IgD-negative memory B cell (primary cell): Measurements from ENCODE around the gene LACC1. TPM values are rescaled to one million over a fixed set of nuclear protein-coding genes. Genes with fewer than 3 reads are reported as not detected.

Source experiments
- H3K27ac Mint-ChIP-seq, 3 donors: one replicate each; pipeline ENCODE4 v1.8.0; 2020 to 2022; ENCODE audit warnings: mild to moderate bottlenecking in 3 of 3, mixed read lengths in 3 of 3, moderate library complexity in 1 of 3
- H3K27me3 Mint-ChIP-seq: one replicate; pipeline ENCODE4 v1.8.0; 2021; ENCODE audit warnings: mixed read lengths
- H3K36me3 Mint-ChIP-seq: one replicate; pipeline ENCODE4 v1.8.0; 2020; ENCODE audit warnings: mild to moderate bottlenecking, mixed read lengths
- H3K4me1 Mint-ChIP-seq, 3 donors: one replicate each; pipeline ENCODE4 v1.8.0; 2020 to 2022; ENCODE audit warnings: mixed read lengths in 3 of 3, mild to moderate bottlenecking in 1 of 3
- H3K4me3 Mint-ChIP-seq, 4 donors: one replicate each; pipeline ENCODE4 v1.8.0; 2020 to 2022; ENCODE audit warnings: mild to moderate bottlenecking in 4 of 4, mixed read lengths in 4 of 4, moderate library complexity in 3 of 4
- H3K9me3 Mint-ChIP-seq, 3 donors: one replicate each; pipeline ENCODE4 v1.8.0; 2020 to 2021; ENCODE audit warnings: mixed read lengths in 3 of 3, mild to moderate bottlenecking in 1 of 3
- polyA plus RNA-seq: library from polyadenylated mRNA; unstranded; fragments of 300-500 nt; fragmentation: Illumina TruSeq; gene quantifications from one replicate; pipeline ENCODE4 v1.2.3, GENCODE V29; 2021

Gene LACC1
- 2.0 TPM for polyA plus RNA-seq

DNA sequence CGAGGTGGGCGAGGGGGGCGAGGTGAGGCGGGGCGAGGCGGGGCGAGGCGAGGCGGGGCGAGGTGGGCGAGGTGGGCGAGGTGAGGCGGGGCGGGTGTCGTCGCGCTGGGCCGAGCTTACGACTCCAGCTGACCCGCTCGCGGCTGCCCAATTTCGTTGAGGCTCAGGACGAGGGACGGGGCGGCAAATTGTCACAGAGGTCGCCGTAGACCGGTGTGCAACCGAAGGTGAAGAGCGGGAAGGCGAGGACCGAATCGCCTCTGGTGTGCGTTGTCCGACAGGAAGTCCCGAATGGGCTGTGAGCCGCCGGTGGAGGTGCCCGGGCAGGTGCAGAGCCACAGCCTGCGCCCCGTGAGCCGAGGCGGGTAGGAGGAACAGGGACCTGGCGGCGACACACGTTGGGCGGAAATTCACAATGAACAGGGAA is at the start of gene LACC1:
TSS of gene LACC1 (plus strand) at position 150 of the 427 bp plus-strand sequence. CDS start 1,082 bp downstream, outside the sequence.
- H3K27ac Mint-ChIP-seq, result peak within 1 kb of the TSS; percentile 81 to 98 (median 95)
- no peaks in the 10 kb centered on the region for H3K36me3 Mint-ChIP-seq
- H3K27me3 Mint-ChIP-seq, result no peaks in the 10 kb centered on the region
- peaks cover 25 to 29% (median 27%) of the 10 kb centered on the region in 3 donors for H3K4me1 Mint-ChIP-seq
- no peaks in the 10 kb centered on the region for H3K9me3 Mint-ChIP-seq
- H3K4me3 Mint-ChIP-seq, result peak within 1 kb of the TSS; percentile 93 to 98 (median 96)

DNA sequence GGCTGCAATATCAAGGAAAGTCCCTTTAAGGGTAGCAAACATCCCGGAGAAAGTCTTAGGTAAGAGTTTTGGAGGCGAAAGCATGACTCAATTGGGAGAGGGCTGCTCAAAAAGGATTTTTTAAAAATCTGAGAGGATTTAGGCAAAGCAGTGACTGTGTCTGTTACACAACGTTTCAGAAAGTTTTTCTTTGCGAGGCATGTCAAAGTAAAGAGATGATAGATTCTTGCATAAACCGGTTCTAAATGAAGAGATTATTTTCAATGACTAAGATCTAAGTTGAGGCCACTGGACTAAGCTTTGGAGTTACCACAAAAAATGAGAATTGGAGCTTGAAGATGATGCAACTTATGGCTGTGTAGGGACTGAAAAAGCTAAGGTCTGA is 49.2 kb upstream of the LACC1 start:
- Mint-ChIP-seq H3K4me3 (no peak overlapping the region), H3K27me3 (no peaks in the 10 kb centered on the region), H3K36me3 (no peaks in the 10 kb centered on the region), H3K27ac (no peak overlapping the region), H3K4me1 (no peaks in the 10 kb centered on the region), H3K9me3 (no peaks in the 10 kb centered on the region)

DNA sequence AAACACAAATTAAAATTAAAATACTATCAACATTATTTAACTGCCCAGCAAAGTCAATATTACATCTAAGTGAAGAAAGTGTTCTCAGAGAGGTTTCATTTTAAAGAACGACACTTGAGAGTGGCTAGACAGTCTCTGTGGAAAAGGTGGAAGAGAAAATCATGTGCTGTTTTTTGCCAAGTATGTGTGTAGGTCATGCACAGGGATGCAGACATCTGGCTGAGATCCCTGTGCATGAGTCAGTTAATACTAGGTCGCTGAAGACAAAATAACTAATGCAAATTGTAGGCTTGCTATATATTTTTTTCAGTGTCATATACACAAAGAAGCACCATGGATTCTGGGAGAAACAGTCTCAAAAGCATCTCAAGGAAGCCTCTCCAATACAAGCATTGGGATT is 48.6 kb upstream of the LACC1 start:
- H3K4me1 Mint-ChIP-seq, result no peaks in the 10 kb centered on the region

DNA sequence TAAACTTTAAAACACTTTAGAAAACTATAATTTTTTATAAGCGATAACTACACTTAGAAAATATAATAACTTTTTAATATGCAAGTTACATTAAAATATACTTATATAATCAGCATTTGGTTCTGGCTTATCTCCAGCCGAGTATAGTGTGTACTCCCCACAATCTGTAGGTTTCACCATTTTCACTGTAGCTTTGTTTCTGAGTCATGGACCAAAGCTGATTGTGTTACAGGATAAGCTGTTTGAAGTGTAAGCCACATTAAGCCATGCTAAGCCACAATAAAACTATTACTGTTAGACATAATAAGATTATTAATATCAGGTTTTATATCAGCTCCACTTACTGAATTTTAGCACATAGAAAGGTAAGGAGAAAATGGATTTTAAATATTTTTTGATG is 44.0 kb upstream of the LACC1 start:
- Mint-ChIP-seq H3K4me1 (no peaks in the 10 kb centered on the region), H3K36me3 (peaks cover under 1% of the 10 kb centered on the region), H3K4me3 (no peak overlapping the region), H3K27ac (no peak overlapping the region), H3K9me3 (no peaks in the 10 kb centered on the region), H3K27me3 (no peaks in the 10 kb centered on the region)

More for the DNA sequence above, 48.6 kb upstream of the LACC1 start:
- H3K4me3 Mint-ChIP-seq, result no peak overlapping the region
- no peaks in the 10 kb centered on the region for H3K36me3 Mint-ChIP-seq
- H3K27ac Mint-ChIP-seq, result no peak overlapping the region
- no peaks in the 10 kb centered on the region for H3K27me3 Mint-ChIP-seq
- H3K9me3 Mint-ChIP-seq, result no peaks in the 10 kb centered on the region

DNA sequence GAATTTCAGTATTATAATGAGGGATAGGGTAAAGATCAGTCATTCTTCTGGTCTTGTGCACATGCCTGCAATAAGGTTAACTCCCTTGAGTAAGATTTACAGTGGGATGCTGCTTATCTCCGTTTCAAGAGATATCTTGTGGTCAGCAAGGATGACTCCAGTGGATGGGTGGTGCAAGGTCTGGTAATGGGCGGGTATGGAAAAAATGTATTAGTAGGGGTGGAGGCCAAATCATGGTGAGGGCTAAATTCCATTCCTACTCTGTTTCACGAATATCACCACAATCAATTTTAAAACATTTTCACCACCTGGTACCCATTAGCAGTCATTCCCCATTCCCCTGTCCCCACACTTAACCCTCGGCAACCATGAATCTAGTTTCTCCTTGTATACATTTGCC is 40.8 kb upstream of the LACC1 start:
- H3K4me1 Mint-ChIP-seq, result no peaks in the 10 kb centered on the region
- peaks cover 0 to 9% (median 0%) of the 10 kb centered on the region in 3 donors for H3K9me3 Mint-ChIP-seq
- no peak overlapping the region for H3K27ac Mint-ChIP-seq
- peaks cover 2% of the 10 kb centered on the region for H3K36me3 Mint-ChIP-seq
- H3K4me3 Mint-ChIP-seq, result no peak overlapping the region
- H3K27me3 Mint-ChIP-seq, result no peaks in the 10 kb centered on the region

DNA sequence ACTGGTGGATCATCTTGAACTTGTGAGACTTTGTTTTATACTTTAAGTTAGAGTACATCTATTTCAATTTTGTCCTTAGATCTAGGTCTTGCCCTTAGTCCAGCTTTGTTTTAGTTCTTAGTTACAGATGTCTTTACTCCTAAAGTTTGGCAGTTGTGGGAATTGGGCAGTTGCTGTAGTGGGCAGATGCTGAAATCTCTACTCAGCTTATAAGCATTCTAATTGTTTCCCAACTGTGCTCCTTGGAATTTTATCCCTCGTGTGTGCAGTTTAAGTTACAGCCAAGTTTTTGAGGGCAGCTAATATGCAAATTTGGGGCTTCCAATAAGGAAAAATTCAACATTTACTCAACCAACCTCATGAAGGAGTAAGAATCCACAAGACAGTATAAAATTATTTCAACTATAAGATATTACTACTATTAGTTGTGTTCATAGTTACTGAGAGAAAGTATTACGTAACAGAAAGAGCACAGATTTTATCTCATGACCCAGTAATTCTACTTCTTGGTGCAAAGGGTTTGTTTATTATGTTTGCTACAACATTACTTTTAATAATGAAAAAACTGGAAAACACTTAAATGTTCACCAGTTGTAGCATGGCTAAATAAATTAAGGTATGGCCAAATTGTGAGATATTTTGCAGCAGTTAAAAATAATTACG is 33.1 kb upstream of the LACC1 start:
- Mint-ChIP-seq H3K27me3 (no peaks in the 10 kb centered on the region), H3K4me3 (no peak overlapping the region), H3K27ac (no peak overlapping the region), H3K4me1 (no peaks in the 10 kb centered on the region), H3K9me3 (peaks cover 9 to 21% (median 17%) of the 10 kb centered on the region in 3 donors), H3K36me3 (peaks cover 26% of the 10 kb centered on the region)

DNA sequence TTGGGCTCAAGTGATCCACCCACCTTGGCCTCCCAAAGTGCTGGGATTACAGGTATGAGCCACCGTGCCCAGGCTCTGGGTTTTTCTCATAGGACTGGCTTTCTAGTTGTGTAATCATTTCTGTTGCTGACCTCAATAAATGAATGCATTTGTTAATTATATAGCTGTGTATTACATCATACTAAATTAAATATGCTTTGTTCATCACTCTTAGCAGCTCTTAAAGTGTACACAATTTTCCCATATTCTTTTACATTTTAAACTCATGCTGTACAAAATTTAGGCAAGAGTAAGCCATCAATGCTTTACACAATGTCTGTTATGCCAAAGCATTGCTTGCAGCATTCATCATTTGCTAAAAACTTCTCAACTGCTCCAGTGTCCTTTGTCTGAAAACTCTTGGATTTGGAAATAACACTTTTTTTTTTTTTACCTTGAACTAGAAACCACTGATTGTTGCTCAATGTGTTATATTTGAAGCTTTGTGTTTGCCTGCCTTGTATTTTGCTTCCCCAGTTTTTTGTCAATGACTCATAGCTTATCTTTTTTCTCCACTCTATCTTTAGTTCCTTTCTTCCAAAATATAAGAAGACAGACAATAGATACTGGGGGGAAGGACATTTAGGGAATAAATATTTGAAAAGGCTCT is 31.6 kb upstream of the LACC1 start:
- H3K4me3 Mint-ChIP-seq, result no peak overlapping the region
- peaks cover 30% of the 10 kb centered on the region for H3K36me3 Mint-ChIP-seq
- H3K27me3 Mint-ChIP-seq, result no peaks in the 10 kb centered on the region
- H3K4me1 Mint-ChIP-seq, result no peaks in the 10 kb centered on the region
- no peak overlapping the region for H3K27ac Mint-ChIP-seq
- peaks cover 12 to 34% (median 31%) of the 10 kb centered on the region in 3 donors for H3K9me3 Mint-ChIP-seq

DNA sequence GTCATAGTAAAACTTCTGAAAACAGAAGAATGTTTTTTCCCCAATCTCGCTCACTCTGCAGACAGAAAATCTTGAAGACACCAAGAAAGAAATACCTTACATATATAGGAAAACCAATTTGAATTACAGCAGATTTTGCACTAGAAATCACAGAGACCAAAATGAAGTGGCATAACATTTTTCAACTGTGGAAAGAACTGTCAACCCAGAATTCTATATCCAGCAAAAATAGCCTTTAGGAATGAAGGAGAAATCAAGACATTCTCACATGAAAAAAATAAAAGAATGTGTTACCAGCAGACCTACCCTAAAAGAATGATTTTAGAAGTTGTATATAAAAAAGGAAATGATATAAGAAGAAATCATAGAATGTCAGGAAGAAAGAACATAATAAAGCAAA is 28.8 kb upstream of the LACC1 start:
- H3K27me3 Mint-ChIP-seq, result no peaks in the 10 kb centered on the region
- H3K4me1 Mint-ChIP-seq, result no peaks in the 10 kb centered on the region
- H3K27ac Mint-ChIP-seq, result no peak overlapping the region
- H3K36me3 Mint-ChIP-seq, result peaks cover 30% of the 10 kb centered on the region
- H3K4me3 Mint-ChIP-seq, result peak overlapping the region in 1 of 4 donors; percentile 75
- H3K9me3 Mint-ChIP-seq, result peaks cover 26 to 59% (median 46%) of the 10 kb centered on the region in 3 donors

DNA sequence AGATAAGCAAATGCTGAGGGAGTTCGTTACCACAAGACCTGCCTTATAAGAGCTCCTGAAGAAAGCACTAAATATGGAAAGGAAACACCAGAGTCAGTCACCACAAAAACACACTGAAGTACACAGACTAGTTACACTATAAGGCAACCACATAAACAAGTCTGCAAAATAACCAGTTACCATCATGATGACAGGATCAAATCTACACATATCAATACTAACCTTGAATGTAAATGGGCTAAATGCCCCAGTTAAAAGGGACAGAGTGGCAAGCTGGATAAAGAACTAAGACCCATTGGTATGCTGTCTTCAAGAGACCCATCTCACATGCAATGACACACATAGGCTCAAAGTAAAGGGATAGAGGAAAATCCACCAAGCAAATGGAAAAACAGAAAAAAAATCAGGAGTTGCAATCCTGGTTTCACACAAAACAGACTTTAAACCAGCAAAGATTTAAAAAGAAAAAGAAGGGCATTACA is 26.7 kb upstream of the LACC1 start:
- no peak overlapping the region for H3K27ac Mint-ChIP-seq
- no peaks in the 10 kb centered on the region for H3K27me3 Mint-ChIP-seq
- no peak overlapping the region for H3K4me3 Mint-ChIP-seq
- H3K36me3 Mint-ChIP-seq, result peaks cover 32% of the 10 kb centered on the region
- peaks cover 26 to 59% (median 47%) of the 10 kb centered on the region in 3 donors for H3K9me3 Mint-ChIP-seq
- H3K4me1 Mint-ChIP-seq, result no peaks in the 10 kb centered on the region

DNA sequence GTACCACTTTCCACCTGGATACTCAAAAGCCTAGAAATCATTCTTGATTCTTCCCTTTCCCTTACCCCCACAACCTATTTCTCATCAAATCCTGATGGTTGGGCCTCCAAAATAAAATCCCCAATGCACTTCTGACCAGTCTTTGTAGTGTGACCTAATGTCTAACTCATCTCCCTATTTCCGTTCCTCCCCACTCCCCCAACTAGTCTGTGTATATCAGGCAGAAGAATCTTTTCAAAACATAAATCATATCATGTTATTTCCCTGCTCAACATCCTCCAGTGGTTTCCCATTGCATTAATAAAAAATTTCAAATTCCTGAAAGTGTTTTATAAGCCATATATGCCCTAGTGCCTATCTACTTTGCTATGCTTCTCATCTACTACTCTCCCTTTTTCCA is 17.8 kb upstream of the LACC1 start:
- no peak overlapping the region for H3K27ac Mint-ChIP-seq
- peaks cover 15% of the 10 kb centered on the region for H3K36me3 Mint-ChIP-seq
- H3K4me1 Mint-ChIP-seq, result no peaks in the 10 kb centered on the region
- H3K27me3 Mint-ChIP-seq, result no peaks in the 10 kb centered on the region
- H3K4me3 Mint-ChIP-seq, result no peak overlapping the region
- H3K9me3 Mint-ChIP-seq, result no peaks in the 10 kb centered on the region

DNA sequence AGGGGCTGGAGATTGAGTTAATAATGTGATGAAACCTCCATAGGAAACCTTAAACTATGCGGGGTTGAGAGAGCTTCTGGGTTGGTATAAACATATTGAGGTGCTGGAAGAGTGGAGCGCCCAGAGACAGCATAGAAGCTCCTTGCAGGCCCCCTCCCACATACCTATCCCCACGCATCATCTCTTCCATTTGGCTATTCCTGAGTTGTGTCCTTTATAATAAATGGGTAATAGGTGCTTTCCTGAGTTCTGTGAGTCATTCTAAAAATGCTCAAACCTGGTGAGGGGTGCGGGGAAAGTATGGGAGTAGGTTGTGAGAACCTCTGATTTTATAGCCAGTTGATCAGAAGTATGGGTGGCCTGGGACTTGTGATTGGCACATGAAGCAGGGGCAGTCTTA is 14.8 kb upstream of the LACC1 start:
- H3K27me3 Mint-ChIP-seq, result no peaks in the 10 kb centered on the region
- no peaks in the 10 kb centered on the region for H3K4me1 Mint-ChIP-seq
- H3K27ac Mint-ChIP-seq, result no peak overlapping the region
- H3K9me3 Mint-ChIP-seq, result no peaks in the 10 kb centered on the region
- H3K4me3 Mint-ChIP-seq, result no peak overlapping the region
- peaks cover 17% of the 10 kb centered on the region for H3K36me3 Mint-ChIP-seq

DNA sequence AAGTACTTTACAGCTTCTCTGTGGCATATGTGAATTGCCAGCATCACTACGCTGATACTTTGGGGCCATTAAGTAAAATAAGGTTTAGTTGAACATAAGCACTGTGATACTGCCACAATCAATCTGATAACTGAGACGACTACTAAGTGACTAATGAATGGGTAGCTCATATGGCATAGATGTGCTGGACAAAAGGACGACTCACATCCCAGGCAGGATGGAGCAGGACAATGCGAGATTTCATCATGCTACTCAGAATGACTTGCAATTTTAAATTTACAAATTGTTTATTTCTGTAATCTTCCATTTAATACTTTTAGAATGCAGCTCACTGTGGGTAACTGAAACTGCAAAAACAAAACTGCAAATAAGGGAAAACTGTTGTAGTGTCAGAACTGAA is 13.8 kb upstream of the LACC1 start:
- H3K36me3 Mint-ChIP-seq, result peaks cover 14% of the 10 kb centered on the region
- H3K9me3 Mint-ChIP-seq, result no peaks in the 10 kb centered on the region

DNA sequence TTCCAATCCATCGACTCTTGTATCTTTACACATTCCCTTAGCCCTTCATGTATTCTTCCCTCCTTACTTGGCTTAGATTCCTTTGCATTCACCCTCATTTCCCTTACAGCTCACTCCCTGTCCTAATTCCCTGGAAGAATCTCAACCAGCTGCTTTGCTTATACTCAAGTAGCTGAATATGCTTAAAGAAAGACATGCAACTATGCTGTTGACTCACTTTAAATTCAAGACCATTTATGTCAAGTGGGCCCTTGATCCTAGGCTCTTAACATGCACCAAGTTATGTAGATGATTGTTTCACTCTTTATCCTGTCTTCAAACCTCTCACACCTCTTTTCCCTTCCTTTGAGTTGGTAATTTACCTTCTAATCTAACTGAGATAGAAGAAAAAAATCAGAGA is 7.5 kb upstream of the LACC1 start:
- H3K36me3 Mint-ChIP-seq, result peaks cover 5% of the 10 kb centered on the region
- H3K9me3 Mint-ChIP-seq, result no peaks in the 10 kb centered on the region

More for the DNA sequence above, 13.8 kb upstream of the LACC1 start:
- Mint-ChIP-seq H3K27me3 (no peaks in the 10 kb centered on the region), H3K27ac (no peak overlapping the region), H3K4me1 (no peaks in the 10 kb centered on the region), H3K4me3 (no peak overlapping the region)

DNA sequence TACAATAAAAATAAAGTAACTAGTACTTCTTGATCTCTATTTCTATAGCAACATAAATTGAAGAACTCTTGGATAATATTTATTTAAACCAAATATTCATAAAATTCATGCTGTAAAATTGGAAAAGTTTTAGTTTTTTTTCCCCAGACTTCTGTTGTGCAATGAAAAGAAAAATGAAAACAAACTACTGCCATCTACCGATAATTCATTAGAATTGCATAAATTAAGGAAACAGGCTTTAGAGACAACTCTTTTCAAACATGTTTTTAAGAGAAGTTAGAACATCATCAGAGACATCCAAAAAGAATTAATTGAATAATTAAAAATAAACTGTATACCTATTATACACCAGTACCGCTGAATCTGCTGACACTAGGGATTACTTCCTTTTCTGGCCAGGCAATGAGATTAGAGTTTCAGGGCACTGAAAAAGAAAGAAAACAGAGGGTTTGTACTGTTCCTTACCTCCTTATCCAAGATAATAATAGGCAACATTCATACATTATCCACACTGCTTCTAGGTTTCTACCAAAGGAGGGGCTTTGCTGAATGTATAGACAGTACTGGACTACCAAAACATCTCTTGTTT is 5.1 kb upstream of the LACC1 start:
- H3K27ac Mint-ChIP-seq, result no peak overlapping the region
- no peak overlapping the region for H3K4me3 Mint-ChIP-seq
- no peaks in the 10 kb centered on the region for H3K9me3 Mint-ChIP-seq
- H3K36me3 Mint-ChIP-seq, result peaks cover 2% of the 10 kb centered on the region
- H3K4me1 Mint-ChIP-seq, result peaks cover 19 to 24% (median 21%) of the 10 kb centered on the region in 3 donors
- H3K27me3 Mint-ChIP-seq, result no peaks in the 10 kb centered on the region

More for the DNA sequence above, 7.5 kb upstream of the LACC1 start:
- Mint-ChIP-seq H3K4me3 (no peak overlapping the region), H3K4me1 (peaks cover 4 to 8% (median 4%) of the 10 kb centered on the region in 3 donors), H3K27ac (no peak overlapping the region), H3K27me3 (no peaks in the 10 kb centered on the region)

DNA sequence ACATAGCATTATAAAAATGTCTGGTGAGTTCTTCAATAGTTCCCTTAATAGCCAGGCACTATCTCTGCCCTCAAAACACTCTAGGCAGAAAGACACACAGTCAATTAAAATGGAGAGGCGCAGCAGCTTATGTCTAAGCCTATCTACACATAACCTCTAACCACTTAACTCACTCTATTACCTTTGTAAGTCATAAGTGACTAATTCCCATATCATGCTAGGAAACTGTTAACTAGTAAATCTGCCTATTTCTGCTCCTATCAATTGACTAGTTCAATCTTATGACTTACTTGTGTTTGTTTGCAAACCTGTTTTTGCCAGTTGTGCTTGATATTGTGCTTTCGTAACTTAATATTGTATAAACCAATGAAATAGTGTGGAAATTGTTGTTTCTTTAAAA is 3.3 kb upstream of the LACC1 start:
- peaks cover 23 to 29% (median 24%) of the 10 kb centered on the region in 3 donors for H3K4me1 Mint-ChIP-seq
- H3K9me3 Mint-ChIP-seq, result no peaks in the 10 kb centered on the region
- no peak overlapping the region for H3K27ac Mint-ChIP-seq
- H3K36me3 Mint-ChIP-seq, result no peaks in the 10 kb centered on the region
- H3K4me3 Mint-ChIP-seq, result no peak overlapping the region
- H3K27me3 Mint-ChIP-seq, result no peaks in the 10 kb centered on the region
